Neuronal stem cell (in vitro differentiated cells): ENCODE data around the gene TIMM17B.

Experiments used
- DNase-seq: peaks from one replicate; pipeline ENCODE4 v3.0.0-alpha.2; 2013; ENCODE audit warnings: low spot score
- H2AFZ ChIP-seq: one replicate; pipeline ENCODE4 v1.6.1; 2013; ENCODE audit warnings: mild to moderate bottlenecking, low read length, inconsistent platforms
- H2AK5ac ChIP-seq: 2 replicates; pipeline ENCODE4 v1.6.1; 2013; ENCODE audit warnings: low read depth, mild to moderate bottlenecking, inconsistent platforms, low read length, moderate library complexity, mixed read lengths
- H2BK120ac ChIP-seq: 2 replicates; pipeline ENCODE4 v1.6.1; 2013; ENCODE audit warnings: low read depth, mild to moderate bottlenecking, inconsistent platforms, low read length, moderate library complexity, mixed read lengths
- H2BK12ac ChIP-seq: one replicate; pipeline ENCODE4 v1.6.1; 2013; ENCODE audit warnings: low read length, inconsistent platforms
- H2BK15ac ChIP-seq: 2 replicates; pipeline ENCODE4 v1.6.1; 2013; ENCODE audit warnings: mild to moderate bottlenecking, low read length, inconsistent platforms, mixed read lengths
- H2BK5ac ChIP-seq: one replicate; pipeline ENCODE4 v1.6.1; 2013; ENCODE audit warnings: inconsistent platforms, mild to moderate bottlenecking, low read length, moderate library complexity
- H3K14ac ChIP-seq: one replicate; pipeline ENCODE4 v1.6.1; 2013; ENCODE audit warnings: low read length, inconsistent platforms
- H3K18ac ChIP-seq: 2 replicates; pipeline ENCODE4 v1.6.1; 2013; ENCODE audit warnings: low read length, inconsistent platforms
- H3K23ac ChIP-seq: 2 replicates; pipeline ENCODE4 v1.6.1; 2013; ENCODE audit warnings: low read depth, mild to moderate bottlenecking, mixed read lengths, low read length, inconsistent platforms; ENCODE audit not compliant: poor library complexity
- H3K27ac ChIP-seq: replicated peaks from 3 replicates; pipeline ENCODE4 v1.5.1; 2013; ENCODE audit warnings: low read length, inconsistent platforms
- H3K27me3 ChIP-seq, 3 experiments: 2 replicates each; pipeline ENCODE4 v1.6.1; 2013; ENCODE audit warnings: low read length in 3 of 3, mild to moderate bottlenecking in 2 of 3, inconsistent platforms in 1 of 3, low read depth in 1 of 3, mixed read lengths in 1 of 3, moderate library complexity in 1 of 3; ENCODE audit not compliant: control insufficient read depth in 3 of 3, insufficient read depth in 3 of 3
- H3K36me3 ChIP-seq, 2 donors: replicated peaks in 1 of 2; 2 replicates each; pipeline ENCODE4 v1.6.1; 2013; ENCODE audit warnings: low read length in 2 of 2; ENCODE audit not compliant: control insufficient read depth in 2 of 2, insufficient read depth in 2 of 2
- H3K4ac ChIP-seq: 2 replicates; pipeline ENCODE4 v1.6.1; 2013; ENCODE audit warnings: inconsistent platforms, mild to moderate bottlenecking, low read length, moderate library complexity
- H3K4me1 ChIP-seq, 2 donors: 1 replicate in 1 of 2; 2 replicates in 1 of 2; pipeline ENCODE4 v1.6.1; 2013; ENCODE audit warnings: low read length in 2 of 2, low read depth in 1 of 2; ENCODE audit not compliant: control insufficient read depth in 2 of 2, insufficient read depth in 1 of 2
- H3K4me2 ChIP-seq: one replicate; pipeline ENCODE4 v1.6.1; 2013; ENCODE audit warnings: mild to moderate bottlenecking, low read length, inconsistent platforms; ENCODE audit not compliant: insufficient read depth, poor library complexity, severe bottlenecking
- H3K4me3 ChIP-seq, 2 donors: 2 replicates each; pipeline ENCODE4 v1.5.1; 2013; ENCODE audit warnings: low read length in 2 of 2, mild to moderate bottlenecking in 2 of 2, inconsistent platforms in 1 of 2, moderate library complexity in 1 of 2
- H3K79me1 ChIP-seq: one replicate; pipeline ENCODE4 v1.6.1; 2013; ENCODE audit warnings: low read depth, mild to moderate bottlenecking, inconsistent platforms, low read length, moderate library complexity
- H3K9ac ChIP-seq: one replicate; pipeline ENCODE4 v1.6.1; 2013; ENCODE audit warnings: mild to moderate bottlenecking, low read depth, low read length, inconsistent platforms; ENCODE audit not compliant: poor library complexity
- H3K9me3 ChIP-seq, 2 donors: replicated peaks in 1 of 2; 2 replicates each; pipeline versions ENCODE3 to v1.6.1; 2013; ENCODE audit warnings: low read length in 2 of 2, mild to moderate bottlenecking in 2 of 2, inconsistent platforms in 1 of 2, low read depth in 1 of 2, mixed read lengths in 1 of 2, moderate library complexity in 1 of 2; ENCODE audit not compliant: control insufficient read depth in 2 of 2, insufficient read depth in 1 of 2
- H4K8ac ChIP-seq: one replicate; pipeline ENCODE4 v1.6.1; 2013; ENCODE audit warnings: low read depth, mild to moderate bottlenecking, inconsistent platforms, low read length, moderate library complexity
- H4K91ac ChIP-seq: one replicate; pipeline ENCODE4 v1.6.1; 2013; ENCODE audit warnings: low read length, low read depth, mild to moderate bottlenecking, inconsistent platforms; ENCODE audit not compliant: poor library complexity
- WGBS, 2 donors: extraction: QIAGEN DNeasy Blood & Tissue Kit; methylation state at CpG; one replicate each; pipeline ENCODE4 v1.1.7; 2013; ENCODE audit warnings: missing lambda C conversion rate in 2 of 2, mixed read lengths in 1 of 2; ENCODE audit not compliant: insufficient read length in 2 of 2, insufficient replicate concordance in 1 of 2; ENCODE audit errors: extremely low coverage in 2 of 2; 5-methylcytosine and 5-hydroxymethylcytosine counted together

Gene TIMM17B

GRCh38 chrX:48901069-48901468 is 3.5 kb upstream of the TIMM17B start:
- Histone ChIP-seq H2BK120ac (no peak overlapping the region), H2AFZ (no peak overlapping the region), H3K4me1 (peaks cover 2 to 6% of the 10 kb centered on the region in 2 donors), H4K91ac (no peak overlapping the region), H3K9me3 (no peaks in the 10 kb centered on the region), H3K18ac (no peak overlapping the region), H2BK5ac (no peak overlapping the region), H3K14ac (no peak overlapping the region), H3K4ac (no peak overlapping the region), H3K4me3 (no peak overlapping the region), H2BK15ac (no peak overlapping the region), H3K27ac (no peak overlapping the region), H2AK5ac (no peak overlapping the region), H3K79me1 (peaks cover 1% of the 10 kb centered on the region), H2BK12ac (no peak overlapping the region), H4K8ac (no peak overlapping the region), H3K4me2 (no peak overlapping the region), H3K23ac (no peak overlapping the region), H3K27me3 (no peaks in the 10 kb centered on the region), H3K9ac (no peak overlapping the region), H3K36me3 (peaks cover 8 to 60% of the 10 kb centered on the region in 2 donors)
- no peak for DNase-seq
- no CpG with 5 or more reads among the region's 7 CpGs for WGBS, 2 donors

GRCh38 chrX:48899078-48899410 is 1.5 kb upstream of the TIMM17B start:
- Histone ChIP-seq H3K4me3 (no peak overlapping the region), H3K18ac (no peak overlapping the region), H2AK5ac (no peak overlapping the region), H3K9ac (no peak overlapping the region), H2BK15ac (no peak overlapping the region), H3K4me1 (peaks cover 2 to 6% of the 10 kb centered on the region in 2 donors), H3K36me3 (peaks cover 16 to 56% of the 10 kb centered on the region in 2 donors), H3K23ac (no peak overlapping the region), H2BK120ac (no peak overlapping the region), H3K27me3 (no peaks in the 10 kb centered on the region), H4K8ac (no peak overlapping the region), H2BK12ac (no peak overlapping the region), H2BK5ac (no peak overlapping the region), H4K91ac (no peak overlapping the region), H3K14ac (no peak overlapping the region), H3K4me2 (no peak overlapping the region), H3K79me1 (peaks cover 1% of the 10 kb centered on the region), H3K27ac (no peak overlapping the region), H3K9me3 (no peaks in the 10 kb centered on the region), H3K4ac (no peak overlapping the region), H2AFZ (no peak overlapping the region)
- no CpG with 5 or more reads among the region's 8 CpGs for WGBS, 2 donors
- DNase-seq, result no peak

- Histone ChIP-seq H3K9me3 (no peaks in the 10 kb centered on the region), H3K14ac (no peak overlapping the region), H3K4me3 (peak overlapping the region; percentile 57 to 98), H3K23ac (no peak overlapping the region), H3K9ac (peak overlapping the region; percentile 86), H4K91ac (no peak overlapping the region), H3K4me2 (peak overlapping the region; percentile 61), H2BK12ac (no peak overlapping the region), H3K4ac (no peak overlapping the region), H2BK15ac (no peak overlapping the region), H2BK120ac (no peak overlapping the region), H2AK5ac (no peak overlapping the region), H3K27me3 (no peaks in the 10 kb centered on the region), H3K36me3 (peaks cover 16 to 50% of the 10 kb centered on the region in 2 donors), H3K18ac (peak overlapping the region; percentile 87), H3K27ac (peak overlapping the region; percentile 88), H4K8ac (no peak overlapping the region), H2BK5ac (peak overlapping the region; percentile 29), H3K79me1 (peaks cover 1% of the 10 kb centered on the region), H2AFZ (peak overlapping the region; percentile 75), H3K4me1 (peaks cover 2 to 6% of the 10 kb centered on the region in 2 donors)
- DNase-seq, result peak; percentile 72
- no CpG with 5 or more reads among the region's 38 CpGs for WGBS, 2 donors
Observed at GRCh38 chrX:48897157-48897624, 377 bp downstream of the TIMM17B start.

- Histone ChIP-seq H3K9ac (no peak overlapping the region), H4K8ac (no peak overlapping the region), H3K4ac (no peak overlapping the region), H3K14ac (no peak overlapping the region), H3K4me3 (peak overlapping the region; percentile 57 to 98), H2AK5ac (no peak overlapping the region), H2BK120ac (no peak overlapping the region), H3K9me3 (no peaks in the 10 kb centered on the region), H3K4me2 (peak overlapping the region; percentile 61), H3K27me3 (no peaks in the 10 kb centered on the region), H3K23ac (no peak overlapping the region), H4K91ac (no peak overlapping the region), H3K18ac (no peak overlapping the region), H3K79me1 (peaks cover 1% of the 10 kb centered on the region), H2BK5ac (no peak overlapping the region), H3K4me1 (peaks cover 2 to 7% of the 10 kb centered on the region in 2 donors), H2BK12ac (no peak overlapping the region), H3K27ac (no peak overlapping the region), H3K36me3 (peaks cover 14 to 48% of the 10 kb centered on the region in 2 donors), H2BK15ac (no peak overlapping the region), H2AFZ (no peak overlapping the region)
- WGBS, 2 donors, result no CpG with 5 or more reads among the region's 9 CpGs
- DNase-seq, result no peak
Observed at GRCh38 chrX:48896611-48897011, 957 bp downstream of the TIMM17B start.
